ENCODE measurements around the gene CSNK2A1.

CSNK2A1 gene

GRCh38 chr20:588476-588875 lies 44.9 kb upstream of the CSNK2A1 start:
- TF ChIP-seq FOXP2 (optimal IDR thresholded peaks at IDR 0.05; ENCODE audit: borderline replicate concordance, extremely low read depth, extremely low read length, insufficient read depth) (no peak), TAF1 (IDR thresholded peaks at IDR 0.05; ENCODE audit: borderline replicate concordance, insufficient read depth, low read length) (no peak), SIN3A (IDR thresholded peaks at IDR 0.05; ENCODE audit: borderline replicate concordance, insufficient read depth, low read length) (no peak), REST (IDR thresholded peaks at IDR 0.05; ENCODE audit: insufficient read depth in 1 of 2, low read depth in 2 of 2, low read length in 2 of 2) (no peak)

DNA sequence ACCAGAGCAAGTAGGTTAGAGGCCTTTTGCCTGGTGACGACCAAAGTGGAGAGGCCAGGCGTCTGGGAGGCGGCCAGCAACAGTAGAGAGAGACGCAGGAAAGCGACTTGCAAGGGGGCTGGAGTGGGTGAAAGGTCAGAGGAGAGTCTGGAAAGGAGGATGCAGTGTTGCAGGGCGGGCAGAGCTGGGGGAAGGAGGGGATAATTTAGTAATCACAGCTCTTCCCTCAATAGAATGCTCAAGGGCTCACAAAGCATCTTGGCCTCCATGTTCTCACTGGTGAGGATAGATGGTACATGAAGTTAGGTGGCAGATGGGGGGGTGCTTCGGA lies 41.3 kb upstream of the CSNK2A1 start:
- no peak for TF ChIP-seq TAF1 (IDR thresholded peaks at IDR 0.05; ENCODE audit: borderline replicate concordance, insufficient read depth, low read length)
- TF ChIP-seq POLR2AphosphoS5 (IDR thresholded peaks at IDR 0.05; ENCODE audit: low read depth, low read length), result no peak
- no peak for TF ChIP-seq FOXP2 (optimal IDR thresholded peaks at IDR 0.05; ENCODE audit: borderline replicate concordance, extremely low read depth, extremely low read length, insufficient read depth)
- no peak for TF ChIP-seq SIN3A (IDR thresholded peaks at IDR 0.05; ENCODE audit: borderline replicate concordance, insufficient read depth, low read length)
- TF ChIP-seq REST (IDR thresholded peaks at IDR 0.05; ENCODE audit: insufficient read depth in 1 of 2, low read depth in 2 of 2, low read length in 2 of 2), result no peak

DNA sequence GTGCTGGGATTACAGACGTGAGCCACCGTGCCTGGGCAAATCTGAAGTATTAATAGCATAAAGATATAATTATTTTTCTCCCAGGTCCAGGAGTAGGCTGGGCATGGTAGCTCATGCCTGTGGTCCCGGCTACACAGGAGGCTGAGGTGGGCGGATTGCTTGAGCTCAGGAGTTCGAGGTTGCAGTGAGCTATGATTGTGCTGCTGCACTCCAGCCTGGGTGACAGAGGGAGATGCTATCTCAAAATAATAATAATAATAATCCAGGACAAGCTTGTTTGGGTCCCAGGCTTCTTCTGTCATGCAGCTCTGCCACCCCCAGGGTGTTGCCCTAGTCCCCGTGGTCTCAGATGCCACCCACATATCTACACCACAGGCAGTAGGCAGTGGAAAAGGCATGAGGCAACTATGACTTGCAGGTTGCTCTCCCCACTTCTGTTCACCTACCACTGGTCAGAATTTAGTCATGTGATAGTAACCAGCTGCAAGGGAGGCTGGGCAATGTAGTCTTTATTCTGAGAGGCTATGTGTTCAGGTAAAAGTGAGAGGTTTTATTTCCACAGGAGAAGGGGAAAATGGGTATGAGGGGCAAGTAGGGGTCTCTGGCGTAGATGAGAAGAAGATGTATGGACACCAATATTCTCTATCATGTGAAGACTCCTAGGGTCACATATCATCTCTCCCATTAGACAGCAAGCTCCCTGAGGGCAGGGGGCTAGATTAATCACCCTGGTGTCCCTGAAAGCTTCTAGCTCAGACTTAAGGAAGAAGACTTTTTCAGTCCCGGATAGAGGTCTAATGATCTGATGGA lies 40.8 kb upstream of the CSNK2A1 start:
- no peak for TF ChIP-seq FOXP2 (optimal IDR thresholded peaks at IDR 0.05; ENCODE audit: borderline replicate concordance, extremely low read depth, extremely low read length, insufficient read depth)
- TF ChIP-seq POLR2AphosphoS5 (IDR thresholded peaks at IDR 0.05; ENCODE audit: low read depth, low read length), result no peak
- TF ChIP-seq TAF1 (IDR thresholded peaks at IDR 0.05; ENCODE audit: borderline replicate concordance, insufficient read depth, low read length), result no peak
- no peak for TF ChIP-seq REST (IDR thresholded peaks at IDR 0.05; ENCODE audit: insufficient read depth in 1 of 2, low read depth in 2 of 2, low read length in 2 of 2)
- no peak for TF ChIP-seq SIN3A (IDR thresholded peaks at IDR 0.05; ENCODE audit: borderline replicate concordance, insufficient read depth, low read length)

- TF ChIP-seq TAF1 (IDR thresholded peaks at IDR 0.05; ENCODE audit: borderline replicate concordance, insufficient read depth, low read length) (no peak), SIN3A (IDR thresholded peaks at IDR 0.05; ENCODE audit: borderline replicate concordance, insufficient read depth, low read length) (no peak), FOXP2 (optimal IDR thresholded peaks at IDR 0.05; ENCODE audit: borderline replicate concordance, extremely low read depth, extremely low read length, insufficient read depth) (no peak), POLR2AphosphoS5 (IDR thresholded peaks at IDR 0.05; ENCODE audit: low read depth, low read length) (no peak), REST (IDR thresholded peaks at IDR 0.05; ENCODE audit: insufficient read depth in 1 of 2, low read depth in 2 of 2, low read length in 2 of 2) (no peak)
Measured at GRCh38 chr20:582204-582603, 38.6 kb upstream of the CSNK2A1 start.

Data from PFSK-1 (cell line).